ENCODE data around the gene SMTNL1. TPM values are rescaled to one million over a fixed set of nuclear protein-coding genes. Genes with fewer than 3 reads are reported as not detected.

Gene SMTNL1, protein sequence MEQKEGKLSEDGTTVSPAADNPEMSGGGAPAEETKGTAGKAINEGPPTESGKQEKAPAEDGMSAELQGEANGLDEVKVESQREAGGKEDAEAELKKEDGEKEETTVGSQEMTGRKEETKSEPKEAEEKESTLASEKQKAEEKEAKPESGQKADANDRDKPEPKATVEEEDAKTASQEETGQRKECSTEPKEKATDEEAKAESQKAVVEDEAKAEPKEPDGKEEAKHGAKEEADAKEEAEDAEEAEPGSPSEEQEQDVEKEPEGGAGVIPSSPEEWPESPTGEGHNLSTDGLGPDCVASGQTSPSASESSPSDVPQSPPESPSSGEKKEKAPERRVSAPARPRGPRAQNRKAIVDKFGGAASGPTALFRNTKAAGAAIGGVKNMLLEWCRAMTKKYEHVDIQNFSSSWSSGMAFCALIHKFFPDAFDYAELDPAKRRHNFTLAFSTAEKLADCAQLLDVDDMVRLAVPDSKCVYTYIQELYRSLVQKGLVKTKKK
- total RNA-seq = not detected in 2 replicates

GRCh38 chr11:57536947-57537619 lies at the start of gene SMTNL1:
TSS of gene SMTNL1 (plus strand) at chr11:57537595. CDS start at chr11:57542643, 5,048 bp downstream.

GRCh38 chr11:57515332-57516060 lies 21.9 kb upstream of the SMTNL1 start, which contains the start of gene SLC43A1:
TSS of gene SLC43A1 (minus strand) at chr11:57515702. CDS start at chr11:57514111, 1,591 bp downstream.

DNA sequence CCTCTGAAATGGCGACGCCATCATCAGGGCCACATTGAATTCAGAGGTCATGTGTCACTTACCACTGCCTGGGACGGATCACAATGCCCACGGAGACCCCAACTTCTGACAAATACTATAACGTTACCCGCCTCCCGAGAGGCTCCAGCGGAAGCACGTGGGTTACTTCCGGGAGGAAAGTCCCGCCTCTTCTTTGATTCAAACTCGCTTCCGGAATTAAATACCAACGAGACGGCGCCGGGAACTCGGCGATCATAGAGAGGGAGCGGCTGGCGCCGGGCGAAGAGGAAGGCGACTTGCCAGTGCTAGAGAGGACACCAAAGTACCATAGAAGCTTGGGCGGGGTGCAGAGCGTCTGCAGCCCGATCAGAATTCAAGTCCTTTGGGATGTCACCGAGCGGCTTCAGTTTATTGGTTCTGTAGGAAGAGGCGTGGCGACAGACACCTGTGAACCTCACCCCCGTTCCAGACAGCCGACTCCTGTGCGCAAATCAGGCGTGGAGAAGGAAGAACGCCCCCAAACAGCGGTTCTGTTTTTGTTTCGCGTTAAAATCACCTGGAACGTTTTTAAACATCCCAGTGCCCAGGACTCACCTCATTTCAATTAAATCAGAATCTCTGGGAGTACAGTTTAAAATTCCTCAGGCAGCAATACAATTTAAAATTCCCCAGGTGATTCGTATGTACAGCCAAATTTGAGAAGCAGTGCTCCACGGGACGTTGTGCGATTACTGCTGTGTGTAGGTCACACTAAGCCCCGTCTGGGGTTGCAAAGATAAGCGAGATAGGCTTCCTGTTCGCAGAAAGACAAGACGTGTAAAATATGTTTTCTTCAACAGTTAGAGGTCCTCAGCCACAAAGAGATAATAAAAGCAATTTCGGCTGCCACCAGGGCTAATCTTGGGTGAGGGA lies 6.5 kb upstream of the SMTNL1 start, which contains the start of gene TIMM10:
Gene TIMM10 (minus strand): TSS at position 159 of the 912 bp plus-strand sequence. CDS start 565 bp downstream, outside the sequence.

DNA sequence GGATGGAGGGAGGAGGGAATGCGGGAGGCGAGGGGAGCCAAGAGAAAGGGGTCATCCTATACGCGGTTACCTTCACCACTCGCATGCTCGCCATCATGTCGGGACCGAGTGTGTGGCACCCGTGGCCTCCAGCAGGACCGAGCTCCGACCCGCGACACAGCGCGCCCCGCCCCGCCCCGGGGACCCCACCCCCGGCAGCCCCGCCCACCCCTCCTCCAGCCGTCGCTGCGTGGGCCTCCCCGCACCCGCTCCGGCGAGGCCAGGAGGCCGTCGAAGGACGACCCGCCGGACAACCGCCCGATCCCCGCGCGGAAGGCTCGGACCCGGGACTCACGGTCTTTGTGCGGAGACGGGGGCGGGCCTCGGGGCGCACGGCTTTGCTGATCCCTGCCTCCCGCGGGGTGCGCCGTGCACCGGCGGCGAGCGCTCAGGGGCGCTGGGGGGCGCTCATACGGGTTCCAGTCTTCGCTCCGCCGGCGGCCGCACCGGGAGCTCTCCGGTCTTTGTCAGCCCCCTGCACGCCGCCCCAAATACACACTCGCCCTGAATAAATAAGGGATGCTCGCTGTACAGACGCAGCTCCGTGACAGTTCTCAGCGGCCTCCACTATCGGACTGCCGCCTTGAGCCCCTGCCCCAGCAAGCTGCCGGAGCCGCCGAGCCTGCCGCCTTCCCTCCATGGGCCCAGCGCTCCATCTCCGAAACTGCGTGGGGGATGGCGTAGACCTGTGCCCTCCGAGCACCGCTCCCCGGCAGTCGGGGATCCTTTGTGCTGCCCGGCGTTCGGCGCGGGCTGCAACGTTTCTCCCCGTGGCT lies 30.3 kb downstream of the SMTNL1 start, which contains the start of gene UBE2L6:
Gene UBE2L6 (minus strand): TSS at position 158 of the 815 bp plus-strand sequence. CDS start 61 bp downstream, at position 97.

GRCh38 chr11:57597461-57597915 lies 60.1 kb downstream of the SMTNL1 start, which contains the start of gene SERPING1:
TSS of gene SERPING1 (plus strand) at chr11:57597685. CDS start at chr11:57598271, 586 bp downstream.

Other genes with a start within 250 kb of the SMTNL1 start
- 89.3 and 101 TPM in 2 replicates for gene TNKS1BP1, start 212.6 kb upstream of the SMTNL1 start, total RNA-seq
- gene SSRP1, start 201.7 kb upstream of the SMTNL1 start, total RNA-seq = 91.8 and 119 TPM in 2 replicates
- not detected in 2 replicates for gene P2RX3, start 199.2 kb upstream of the SMTNL1 start, total RNA-seq
- gene PRG3, start 156.4 kb upstream of the SMTNL1 start, total RNA-seq = not detected in 2 replicates
- not detected in 2 replicates for gene PRG2, start 146.9 kb upstream of the SMTNL1 start, total RNA-seq
- gene SLC43A3, start 110.5 kb upstream of the SMTNL1 start, total RNA-seq = 54.6 and 115 TPM in 2 replicates
- 0.91 and 4.5 TPM in 2 replicates for gene RTN4RL2, start 77.1 kb upstream of the SMTNL1 start, total RNA-seq
- 17.3 and 21.9 TPM in 2 replicates for gene SLC43A1, start 21.9 kb upstream of the SMTNL1 start, total RNA-seq
- gene TIMM10, start 6.8 kb upstream of the SMTNL1 start, total RNA-seq = 14.7 and 44.3 TPM in 2 replicates
- 41.2 and 79.9 TPM in 2 replicates for gene UBE2L6, start 30.1 kb downstream of the SMTNL1 start, total RNA-seq
- 106 and 234 TPM in 2 replicates for gene SERPING1, start 60.1 kb downstream of the SMTNL1 start, total RNA-seq
- 0.13 and 9.7 TPM in 2 replicates for gene YPEL4, start 112.3 kb downstream of the SMTNL1 start, total RNA-seq
- 15.3 and 20.4 TPM in 2 replicates for gene CLP1, start 120.2 kb downstream of the SMTNL1 start, total RNA-seq
- gene ZDHHC5, start 130.5 kb downstream of the SMTNL1 start, total RNA-seq = 37.4 and 41.5 TPM in 2 replicates
- gene MED19, start 174.6 kb downstream of the SMTNL1 start, total RNA-seq = 24.6 and 26.7 TPM in 2 replicates
- gene TMX2, start 175.0 kb downstream of the SMTNL1 start, total RNA-seq = 46.2 and 63.4 TPM in 2 replicates
- 127 and 191 TPM in 2 replicates for gene SELENOH, start 203.9 kb downstream of the SMTNL1 start, total RNA-seq
- not detected in 2 replicates for gene BTBD18, start 214.2 kb downstream of the SMTNL1 start, total RNA-seq
- gene CTNND1, start 224.2 kb downstream of the SMTNL1 start, total RNA-seq = 79.8 and 80.6 TPM in 2 replicates